Activated T-cell treated with anti-CD3 and anti-CD28 coated beads for 1 hour (primary cell): ENCODE measurements around the gene ADAMTS15.

ENCODE experiments used
- DNase-seq: peaks from one replicate; pipeline ENCODE4 v3.0.0-alpha.2; 2020; ENCODE audit warnings: low read depth

Gene ADAMTS15, protein sequence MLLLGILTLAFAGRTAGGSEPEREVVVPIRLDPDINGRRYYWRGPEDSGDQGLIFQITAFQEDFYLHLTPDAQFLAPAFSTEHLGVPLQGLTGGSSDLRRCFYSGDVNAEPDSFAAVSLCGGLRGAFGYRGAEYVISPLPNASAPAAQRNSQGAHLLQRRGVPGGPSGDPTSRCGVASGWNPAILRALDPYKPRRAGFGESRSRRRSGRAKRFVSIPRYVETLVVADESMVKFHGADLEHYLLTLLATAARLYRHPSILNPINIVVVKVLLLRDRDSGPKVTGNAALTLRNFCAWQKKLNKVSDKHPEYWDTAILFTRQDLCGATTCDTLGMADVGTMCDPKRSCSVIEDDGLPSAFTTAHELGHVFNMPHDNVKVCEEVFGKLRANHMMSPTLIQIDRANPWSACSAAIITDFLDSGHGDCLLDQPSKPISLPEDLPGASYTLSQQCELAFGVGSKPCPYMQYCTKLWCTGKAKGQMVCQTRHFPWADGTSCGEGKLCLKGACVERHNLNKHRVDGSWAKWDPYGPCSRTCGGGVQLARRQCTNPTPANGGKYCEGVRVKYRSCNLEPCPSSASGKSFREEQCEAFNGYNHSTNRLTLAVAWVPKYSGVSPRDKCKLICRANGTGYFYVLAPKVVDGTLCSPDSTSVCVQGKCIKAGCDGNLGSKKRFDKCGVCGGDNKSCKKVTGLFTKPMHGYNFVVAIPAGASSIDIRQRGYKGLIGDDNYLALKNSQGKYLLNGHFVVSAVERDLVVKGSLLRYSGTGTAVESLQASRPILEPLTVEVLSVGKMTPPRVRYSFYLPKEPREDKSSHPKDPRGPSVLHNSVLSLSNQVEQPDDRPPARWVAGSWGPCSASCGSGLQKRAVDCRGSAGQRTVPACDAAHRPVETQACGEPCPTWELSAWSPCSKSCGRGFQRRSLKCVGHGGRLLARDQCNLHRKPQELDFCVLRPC

DNA sequence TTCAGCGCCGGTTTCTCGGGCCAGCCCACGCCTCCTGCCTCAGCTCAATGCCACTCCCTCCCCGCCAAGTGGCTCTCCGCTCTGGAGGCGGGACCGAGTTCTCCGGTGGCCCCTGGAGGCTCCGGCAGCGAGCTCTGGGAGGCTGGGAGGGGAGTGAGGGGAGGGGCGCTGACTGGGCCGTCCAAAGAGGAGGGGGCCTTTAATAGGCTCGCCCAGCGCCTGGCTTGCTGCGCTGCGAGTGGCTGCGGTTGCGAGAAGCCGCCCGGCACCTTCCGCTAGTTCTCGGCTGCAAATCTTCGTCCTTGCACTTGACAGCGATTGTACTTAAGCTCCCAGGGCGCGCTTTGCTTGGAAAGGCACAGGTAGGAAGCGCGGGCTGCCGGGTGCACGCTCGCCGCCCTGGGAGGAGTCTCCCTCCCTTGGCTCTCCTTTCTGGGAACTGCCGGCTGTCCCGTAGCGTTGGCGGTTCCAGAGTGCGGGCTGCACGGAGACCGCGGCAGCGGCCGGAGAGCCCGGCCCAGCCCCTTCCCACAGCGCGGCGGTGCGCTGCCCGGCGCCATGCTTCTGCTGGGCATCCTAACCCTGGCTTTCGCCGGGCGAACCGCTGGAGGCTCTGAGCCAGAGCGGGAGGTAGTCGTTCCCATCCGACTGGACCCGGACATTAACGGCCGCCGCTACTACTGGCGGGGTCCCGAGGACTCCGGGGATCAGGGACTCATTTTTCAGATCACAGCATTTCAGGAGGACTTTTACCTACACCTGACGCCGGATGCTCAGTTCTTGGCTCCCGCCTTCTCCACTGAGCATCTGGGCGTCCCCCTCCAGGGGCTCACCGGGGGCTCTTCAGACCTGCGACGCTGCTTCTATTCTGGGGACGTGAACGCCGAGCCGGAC, at the start of gene ADAMTS15:
Gene ADAMTS15, plus strand, starts transcription at position 230 of the 894 bp plus-strand sequence. Its CDS starts 329 bp downstream, at position 559.
- DNase-seq, result no peak

DNA sequence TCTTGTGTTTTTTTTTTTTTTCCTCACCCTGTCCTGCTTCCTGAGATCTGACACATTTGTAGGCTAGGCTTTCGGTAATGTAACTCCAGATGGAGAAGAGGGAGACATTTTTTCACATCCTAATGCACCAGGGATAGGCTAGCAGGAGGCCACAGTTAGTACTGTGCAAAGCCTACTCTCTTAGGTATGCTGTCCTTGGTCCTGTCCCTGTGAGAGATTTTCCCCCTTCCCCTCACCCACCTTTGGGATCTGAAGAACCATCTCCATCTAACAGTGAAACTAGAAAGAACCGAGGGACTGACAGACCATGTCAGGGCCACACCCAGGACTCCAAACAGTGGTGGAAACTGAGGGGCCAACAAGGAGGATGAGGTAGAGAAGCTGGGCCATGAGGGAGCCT, 49.2 kb upstream of the ADAMTS15 start:
- no peak for DNase-seq

DNA sequence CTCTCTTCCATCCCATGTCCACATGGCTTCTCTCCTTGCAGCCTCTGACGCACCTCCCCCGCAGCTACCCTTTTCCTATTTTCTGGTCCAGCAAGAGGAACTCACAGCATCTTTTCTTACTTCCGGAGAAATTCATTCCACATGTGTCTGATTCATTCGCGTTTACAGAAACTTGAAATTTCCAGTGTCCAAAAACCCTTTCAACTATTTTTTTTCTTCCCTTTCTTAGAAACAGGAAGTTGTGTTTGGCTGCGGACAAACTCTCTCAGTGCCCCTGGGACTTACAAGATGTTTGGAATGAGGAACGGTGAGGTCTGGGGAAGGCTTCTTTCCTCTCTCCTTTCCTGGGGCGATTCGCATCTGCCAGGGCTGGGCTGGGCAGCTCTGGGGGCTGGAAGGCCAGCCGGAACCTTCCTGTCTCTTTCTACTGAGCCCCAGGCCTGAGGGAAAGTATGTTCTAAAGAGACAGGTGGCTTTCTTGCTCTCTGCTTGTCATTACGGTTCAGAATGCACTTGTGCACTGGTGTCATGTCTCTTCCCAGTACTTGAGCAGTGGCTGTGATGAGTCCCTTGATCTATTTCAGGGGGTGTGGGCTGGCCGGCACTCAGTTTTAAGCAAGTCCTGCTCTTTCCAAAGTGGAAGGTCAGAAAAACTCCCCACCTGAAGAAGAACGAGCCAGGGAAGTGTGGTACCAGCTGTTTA, 47.5 kb upstream of the ADAMTS15 start:
- no peak for DNase-seq

DNA sequence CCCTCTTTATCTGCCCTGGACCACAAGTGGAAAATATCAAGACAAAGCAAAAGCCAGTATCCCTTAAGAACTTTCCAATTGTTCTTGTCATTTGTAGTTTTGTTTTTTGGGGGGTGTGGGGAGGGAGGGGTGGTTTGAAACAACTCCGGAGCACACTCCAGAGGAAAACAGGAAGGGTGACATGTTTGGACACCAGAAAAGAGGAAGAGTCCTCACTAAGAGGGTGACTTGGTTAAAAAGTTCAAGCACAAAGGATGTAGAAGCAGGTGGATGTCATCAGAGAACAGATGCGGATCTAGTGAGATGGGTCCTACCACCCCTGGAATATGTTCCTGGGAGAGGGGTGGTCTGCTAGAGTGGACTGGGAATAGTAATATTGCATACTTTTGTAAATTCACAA, 45.9 kb upstream of the ADAMTS15 start:
- DNase-seq, result no peak

DNA sequence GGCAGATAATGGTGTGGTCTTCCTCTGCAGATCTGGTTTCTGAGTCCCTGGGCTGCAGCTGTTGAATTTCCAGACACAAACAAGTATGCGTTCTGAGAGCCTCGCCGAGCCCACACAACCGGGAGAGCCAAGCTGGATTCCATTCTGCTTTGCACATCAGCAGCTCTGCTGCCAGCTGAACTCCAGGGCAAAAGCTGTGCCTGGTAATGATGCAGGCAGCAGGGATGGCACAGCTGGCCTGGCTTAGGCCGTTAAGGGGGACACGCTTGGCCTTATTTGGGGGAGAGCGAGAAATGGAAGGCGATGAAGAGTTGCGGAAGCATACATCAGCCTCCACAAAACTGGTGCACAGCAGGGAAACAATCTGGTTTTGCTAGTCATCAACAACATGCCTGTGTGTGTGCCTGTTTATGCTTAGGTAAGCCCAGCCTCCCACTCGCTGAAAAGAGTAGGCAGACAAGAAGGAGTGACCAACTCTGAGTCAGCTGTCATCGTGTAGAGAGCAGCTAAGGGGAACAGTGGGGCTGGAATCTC, 45.1 kb upstream of the ADAMTS15 start:
- no peak for DNase-seq

DNA sequence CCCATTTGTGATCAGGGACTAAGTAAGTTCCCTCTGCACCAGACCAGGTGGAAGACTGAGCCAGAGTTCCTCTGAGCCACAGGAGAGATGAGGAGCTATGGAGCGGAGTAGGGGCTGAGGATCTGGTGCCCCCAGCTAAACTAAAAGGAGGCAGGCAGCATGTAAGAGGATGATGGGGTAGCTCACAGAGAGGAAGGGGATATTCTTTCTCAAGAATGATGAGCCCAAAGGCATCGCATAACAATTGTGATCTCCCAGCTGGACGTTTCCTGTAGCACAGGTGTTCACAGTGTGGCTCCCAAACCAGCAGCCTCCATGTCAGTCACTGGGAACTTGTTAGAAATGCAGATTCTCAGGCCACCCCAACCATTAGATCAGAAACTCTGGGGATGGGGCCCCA, 44.5 kb upstream of the ADAMTS15 start:
- no peak for DNase-seq

DNA sequence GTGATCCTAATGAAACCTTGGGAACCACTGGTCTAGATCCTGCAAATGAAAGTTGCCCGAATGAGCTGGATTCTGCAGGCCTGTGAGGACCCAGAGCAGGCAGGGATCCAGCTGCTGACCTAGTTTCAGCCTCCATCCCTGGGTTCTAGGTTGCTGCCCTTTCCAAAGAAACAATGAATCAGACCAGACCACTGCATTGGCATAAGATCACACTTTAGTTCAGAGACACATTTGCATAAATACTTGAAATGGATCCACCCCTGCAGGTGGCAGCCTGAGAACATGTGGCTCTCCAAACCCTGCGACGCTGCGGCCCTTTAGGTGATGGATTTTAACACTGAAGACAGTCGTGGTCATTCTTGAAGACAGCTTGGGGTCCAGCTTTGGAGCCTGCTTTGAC, 43.7 kb upstream of the ADAMTS15 start:
- no peak for DNase-seq

DNA sequence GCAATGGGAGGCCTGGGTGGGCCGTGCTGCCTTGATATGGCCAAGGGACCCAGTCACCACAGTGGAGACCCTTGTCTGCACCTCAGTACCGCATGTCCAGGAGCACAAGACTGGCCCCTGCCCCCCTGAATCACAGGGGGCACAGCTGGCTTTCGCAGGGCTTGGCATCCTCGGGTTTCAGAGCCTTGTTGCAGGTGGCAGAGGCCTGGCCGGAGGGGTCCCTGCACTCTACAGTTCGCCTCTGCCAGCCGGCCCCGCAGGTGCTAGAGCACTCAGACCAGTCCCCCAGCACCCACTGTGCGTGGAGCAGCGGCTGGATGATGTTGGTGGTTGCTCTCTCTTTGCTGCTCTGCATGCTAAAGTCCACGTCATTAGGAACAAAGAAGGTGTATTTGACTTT, 43.0 kb upstream of the ADAMTS15 start:
- DNase-seq, result no peak

DNA sequence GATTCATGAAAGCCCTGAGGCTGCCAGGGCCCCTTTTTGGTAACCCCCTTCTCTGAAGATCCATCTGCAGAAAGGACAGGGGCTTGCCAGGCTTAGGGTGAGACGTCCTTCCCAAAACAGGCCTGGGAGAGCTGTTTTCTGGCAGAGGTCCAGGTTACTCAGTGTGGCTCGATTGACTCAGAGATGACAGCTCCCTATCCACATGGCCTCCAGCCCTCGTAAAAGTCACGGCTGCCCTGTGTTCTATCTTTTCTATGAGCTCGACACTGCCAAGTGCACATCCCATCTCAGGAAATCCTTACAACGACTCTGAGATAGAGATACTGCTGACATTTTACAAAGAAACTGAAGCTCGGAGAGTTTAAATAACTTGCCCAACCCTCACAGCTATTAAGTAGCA, 40.5 kb upstream of the ADAMTS15 start:
- DNase-seq, result no peak

DNA sequence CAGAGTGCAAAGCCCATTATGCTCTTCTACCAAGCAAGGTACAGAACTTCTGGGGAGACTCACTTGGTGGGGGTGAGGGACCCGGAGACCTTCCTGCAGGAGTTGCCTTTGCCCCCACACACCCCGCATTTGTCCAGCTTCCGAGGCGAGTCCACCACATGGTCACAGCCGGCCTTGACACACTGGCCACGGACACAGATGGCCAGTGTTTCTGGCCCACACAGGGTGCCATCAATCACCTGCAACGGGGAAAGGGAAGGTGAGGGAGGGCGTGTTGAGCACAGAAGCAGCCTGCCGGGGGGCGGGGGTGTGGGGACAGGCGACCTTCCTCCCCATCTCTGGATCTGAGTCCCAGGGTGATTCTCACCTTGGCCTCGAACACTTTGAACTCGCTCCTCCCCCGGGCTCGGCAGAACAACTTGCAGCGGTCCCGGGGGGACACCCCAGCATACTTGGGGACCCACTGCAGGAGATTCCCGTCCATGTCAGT, 40.0 kb upstream of the ADAMTS15 start:
- DNase-seq, result no peak

DNA sequence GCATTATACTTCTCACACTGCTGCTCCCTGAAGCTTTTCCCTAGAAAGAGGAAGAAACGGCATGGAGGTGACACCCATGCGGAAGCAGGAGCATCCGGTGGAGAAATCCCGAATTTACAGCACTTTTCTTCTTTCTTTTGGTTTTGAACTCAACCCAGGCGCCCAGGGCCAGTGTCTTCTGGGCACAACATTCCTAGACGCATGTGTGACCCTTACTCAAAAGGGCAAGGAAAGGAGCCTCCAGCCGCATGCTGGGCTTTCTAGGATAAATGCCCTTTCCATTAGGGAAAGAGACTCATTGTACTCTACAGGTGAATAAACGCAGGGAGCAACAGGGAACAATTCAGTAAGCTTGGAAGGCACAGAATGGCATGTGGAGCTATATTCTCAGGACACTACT, 39.5 kb upstream of the ADAMTS15 start:
- no peak for DNase-seq

DNA sequence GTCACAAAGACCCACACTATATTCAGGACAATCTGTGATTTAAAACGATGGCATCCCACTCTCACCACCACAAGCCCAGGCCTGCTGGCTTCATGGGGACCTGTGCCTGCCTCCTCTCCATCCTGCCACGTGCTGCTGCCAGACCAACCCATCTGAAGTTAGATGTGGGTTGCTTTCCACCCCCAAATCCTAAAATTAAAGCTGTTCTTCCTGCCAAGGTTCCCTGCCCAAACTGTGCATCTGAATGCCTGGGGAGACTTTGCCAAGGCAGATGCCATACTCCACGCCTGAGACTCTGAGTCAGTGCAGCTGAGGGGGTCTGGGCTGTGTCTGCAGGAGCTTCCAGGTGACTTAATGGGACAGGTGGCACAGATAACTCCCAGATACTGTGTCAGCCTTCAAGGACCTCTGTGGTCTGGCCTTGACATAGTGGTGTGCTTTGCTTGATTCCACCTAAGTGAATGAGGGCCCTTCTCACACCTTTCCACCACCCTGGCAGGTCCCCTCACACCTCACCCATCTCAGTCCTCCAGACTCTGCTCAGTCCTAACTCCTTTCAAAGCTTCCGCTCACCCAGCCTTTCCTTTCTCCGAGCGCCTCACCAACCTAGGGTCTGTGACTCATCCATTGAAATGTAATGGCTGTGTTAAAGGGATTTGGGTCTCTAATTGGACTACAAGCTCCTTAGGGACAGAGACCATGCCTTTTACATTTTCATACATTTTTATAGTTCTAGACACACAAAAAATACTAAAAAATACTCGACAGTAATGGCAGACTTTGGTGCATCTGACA, 38.7 kb upstream of the ADAMTS15 start:
- DNase-seq, result no peak

DNA sequence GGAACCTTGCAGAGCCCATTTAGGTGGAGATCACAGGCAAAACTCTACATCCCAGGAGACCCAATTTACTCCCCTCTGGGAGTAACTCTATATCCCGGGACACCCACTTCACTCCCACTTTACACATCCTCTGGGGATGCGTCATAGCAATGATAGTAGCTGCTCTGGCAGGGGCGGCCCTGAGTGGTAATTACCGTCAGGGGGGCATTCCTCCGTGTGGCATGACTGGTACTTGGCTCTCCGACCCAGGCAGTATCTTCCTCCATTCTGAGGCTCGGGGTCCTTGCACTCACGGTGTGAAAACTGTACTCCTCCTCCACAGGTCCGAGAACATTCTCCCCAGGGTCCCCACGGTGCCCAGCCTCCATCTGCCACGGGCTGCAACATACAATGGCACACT, 37.2 kb upstream of the ADAMTS15 start:
- DNase-seq, result no peak

DNA sequence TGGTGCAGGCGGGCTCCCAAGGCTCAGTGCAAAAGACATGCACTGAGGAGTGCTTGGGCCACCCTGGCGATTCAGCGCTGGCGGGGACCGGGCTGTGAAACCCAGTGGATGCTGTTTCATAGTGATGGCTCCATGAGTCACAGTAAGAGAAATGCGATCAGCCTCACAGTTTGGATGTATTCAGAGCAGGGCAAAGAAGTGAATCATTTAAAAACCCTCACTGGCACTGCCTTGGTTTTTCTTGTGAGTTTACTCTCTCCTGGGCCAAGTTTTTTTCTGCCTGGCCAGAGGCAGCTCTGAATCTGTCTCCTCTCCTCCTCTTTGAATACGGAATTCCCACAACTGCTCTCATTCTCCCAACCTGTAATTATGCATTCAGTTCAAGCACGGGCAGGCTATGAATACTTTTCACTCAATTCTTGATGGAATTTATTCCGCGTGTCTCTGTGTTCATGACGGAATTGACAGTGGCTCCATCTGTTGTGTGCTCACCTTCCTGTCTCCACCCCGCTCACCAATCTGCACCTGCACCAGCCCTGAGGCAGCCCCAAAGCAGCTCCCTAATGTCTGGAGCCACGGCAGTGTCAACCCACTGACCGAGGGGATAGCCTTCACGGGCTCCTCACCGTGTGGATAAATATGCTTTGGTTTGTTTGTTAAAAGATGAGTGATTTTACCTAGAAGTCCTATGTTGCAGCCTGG, 34.9 kb upstream of the ADAMTS15 start:
- DNase-seq, result no peak

DNA sequence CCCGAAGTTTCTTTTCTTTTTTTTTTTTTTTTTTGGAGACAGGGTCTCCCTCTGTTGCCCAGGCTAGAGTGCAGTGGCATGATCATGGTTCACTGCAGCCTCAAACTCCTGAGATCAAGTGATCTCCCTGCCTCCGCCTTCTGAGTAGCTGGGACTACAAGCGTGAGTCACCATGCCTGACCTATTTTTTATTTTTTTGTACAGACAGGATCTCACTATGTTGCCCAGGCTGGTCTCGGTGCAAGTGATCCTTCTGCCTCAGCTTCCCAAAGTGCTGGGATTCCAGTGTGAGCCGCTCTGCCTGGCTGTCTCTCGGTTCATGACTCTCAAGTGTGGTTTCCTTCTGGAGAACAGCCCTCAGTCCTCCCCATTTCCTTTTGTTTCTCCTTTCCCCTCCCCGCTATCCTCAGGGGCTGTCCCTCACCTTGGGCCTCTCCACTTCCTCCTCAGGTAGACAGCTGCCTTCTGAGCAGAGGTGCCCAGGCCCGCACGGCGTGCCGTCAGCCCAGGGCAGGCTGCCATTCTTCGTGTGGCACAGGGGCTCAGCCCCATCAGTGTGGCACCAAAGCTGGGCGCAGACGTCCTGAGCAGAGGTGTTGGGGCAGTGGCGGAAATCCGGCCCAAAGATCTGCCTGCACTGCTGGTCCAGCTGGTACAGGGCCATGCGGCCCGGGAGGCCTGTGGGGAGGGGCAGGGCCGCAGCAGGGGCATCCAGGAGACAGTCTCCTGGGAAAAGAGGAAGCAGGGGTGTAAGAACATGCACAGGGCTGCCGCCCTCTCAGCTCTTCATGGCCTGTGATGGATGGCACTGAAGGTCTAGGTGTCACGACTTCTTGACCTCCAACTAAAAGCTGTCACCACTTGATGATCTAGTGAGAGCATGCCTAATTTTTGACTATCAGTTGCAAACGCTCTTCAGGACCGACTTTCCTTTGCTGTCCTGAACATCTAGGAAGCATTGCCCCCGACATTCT, 34.1 kb upstream of the ADAMTS15 start:
- no peak for DNase-seq

DNA sequence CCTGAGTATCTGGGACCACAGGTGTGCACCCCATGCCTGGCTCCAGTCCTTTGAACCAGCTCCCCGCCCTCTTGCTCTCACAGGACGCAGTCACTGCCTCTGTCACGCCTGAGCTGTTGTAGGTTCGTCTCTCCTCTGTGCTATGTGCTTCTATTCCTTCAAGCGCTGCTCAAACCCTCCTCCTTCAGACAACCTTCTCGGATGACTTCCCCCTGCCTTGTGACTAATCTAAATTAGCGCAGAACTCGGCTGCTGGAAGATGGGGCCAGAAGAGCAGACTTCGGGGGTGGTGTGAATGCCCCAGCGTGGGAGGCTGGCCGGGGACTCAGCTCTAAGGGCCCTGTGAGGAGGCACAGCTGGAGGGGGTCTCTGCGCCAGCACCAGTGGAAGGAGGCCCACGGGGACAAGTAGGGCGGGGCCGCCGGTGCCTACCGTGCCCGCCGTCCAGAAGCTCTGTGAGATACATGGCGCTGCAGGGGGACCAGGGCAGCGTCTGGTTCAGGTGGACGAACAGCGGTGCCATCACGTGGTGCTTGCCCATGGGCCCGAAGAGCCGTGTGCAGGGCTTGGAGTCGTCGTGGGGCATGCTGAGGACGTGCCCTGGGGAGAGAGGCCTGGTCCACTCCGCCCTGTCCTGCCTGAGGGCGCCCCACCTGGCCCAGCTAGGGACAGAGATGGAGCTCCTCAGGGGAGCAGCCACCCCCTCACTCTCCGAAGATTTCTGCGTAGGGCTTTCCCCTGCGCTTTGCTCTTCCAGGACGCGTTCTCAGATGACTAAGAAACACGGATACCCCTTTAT, 32.5 kb upstream of the ADAMTS15 start:
- DNase-seq, result no peak

DNA sequence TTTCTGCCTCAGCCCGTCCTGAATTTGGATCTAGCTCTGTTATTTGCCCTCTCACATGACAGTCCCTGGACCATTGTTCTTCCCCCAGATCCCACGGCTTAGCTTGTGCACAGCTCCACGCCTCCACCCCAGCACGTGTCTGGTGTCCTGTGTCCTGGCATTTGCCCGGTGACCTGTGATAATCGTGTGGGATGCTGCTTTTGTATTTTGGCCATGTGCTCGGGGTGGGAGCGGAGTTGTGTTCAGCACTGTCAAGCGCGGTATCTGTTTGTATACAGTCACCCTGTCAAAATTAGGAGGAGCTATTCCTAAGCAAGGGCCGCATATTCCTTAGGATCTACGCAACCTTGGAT, 31.9 kb upstream of the ADAMTS15 start:
- DNase-seq, result no peak

DNA sequence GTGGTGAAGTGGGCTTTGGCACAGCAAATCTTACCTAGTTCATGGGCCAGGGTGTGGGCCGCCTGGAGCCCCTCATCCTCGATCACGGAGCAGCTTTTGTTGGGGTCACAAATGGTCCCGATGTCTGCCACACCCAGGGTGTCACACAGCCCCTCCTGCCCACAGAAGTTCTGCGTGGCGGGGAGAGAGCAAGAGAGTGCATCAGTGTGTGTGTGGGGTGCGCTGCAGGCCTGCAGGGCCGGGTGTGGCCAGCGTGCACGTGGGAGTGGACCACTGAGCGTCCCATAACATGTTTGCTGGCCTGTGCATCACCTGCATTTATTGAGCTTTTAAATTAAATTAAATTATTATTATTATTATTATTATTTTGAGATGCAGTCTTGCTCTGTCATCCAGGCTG, 31.5 kb upstream of the ADAMTS15 start:
- DNase-seq, result no peak
